Ramos (cell line): ENCODE measurements around the gene PTGER4.

ENCODE experiments used
- in situ Hi-C: fragments of 300-500 bp; cut with MboI; formaldehyde crosslinking; loops from one replicate; pipeline ENCODE4 v1.14.3; 2022; ENCODE audit warnings: low sequenced_read_pairs; ENCODE audit not compliant: unreplicated experiment

The PTGER4 gene

GRCh38 chr5:40736103-40736875 lies 56.6 kb downstream of the PTGER4 start:
- in situ Hi-C loops, result no loop called here

- in situ Hi-C loops, result no loop called here
Measured at GRCh38 chr5:40738502-40738901, 58.8 kb downstream of the PTGER4 start.
